Thyroid gland (tissue), 4 donors: ENCODE data around the gene UPK3A. TPM values are rescaled to one million over a fixed set of nuclear protein-coding genes. Genes with fewer than 3 reads are reported as not detected.
A peak's percentile ranks its signal among the peaks of the same experiment; 100 is the strongest.

Experiments
- DNase-seq, 2 donors: peaks; one replicate each; pipeline ENCODE4 v3.0.0-alpha.2; 2019
- H3K27ac ChIP-seq, 3 donors: fragments of 200-600 bp; sonication (generic); 1 replicate in 2 of 3; 2 replicates in 1 of 3; pipeline ENCODE4 v1.5.1; 2016 to 2019; ENCODE audit warnings: mild to moderate bottlenecking in 1 of 3, moderate library complexity in 1 of 3
- H3K27me3 ChIP-seq: fragments of 200-600 bp; sonication (generic); one replicate; pipeline ENCODE4 v1.5.1; 2019
- H3K36me3 ChIP-seq, 2 donors: fragments of 200-600 bp; sonication (generic); one replicate each; pipeline ENCODE4 v1.5.1; 2016 to 2019
- H3K4me1 ChIP-seq, 2 donors: fragments of 200-600 bp; sonication (generic); one replicate each; pipeline ENCODE4 v1.5.1; 2017 to 2019
- H3K4me3 ChIP-seq, 3 donors: fragments of 200-600 bp; sonication (generic); replicated peaks in 1 of 3; 1 replicate in 2 of 3; 2 replicates in 1 of 3; pipeline ENCODE4 v1.5.1; 2016; ENCODE audit warnings: mild to moderate bottlenecking in 1 of 3
- H3K9me3 ChIP-seq: fragments of 200-600 bp; sonication (generic); one replicate; pipeline ENCODE4 v1.5.1; 2017
- CTCF ChIP-seq, 6 experiments: fragments of 200-600 bp in 3 of 6; fragments of 450-650 bp in 3 of 6; sonication (generic) in 3 of 6; IDR thresholded peaks; one replicate each; pipeline ENCODE4 v1.5.1; 2016 to 2019; ENCODE audit warnings: antibody characterized with exemption in 6 of 6, mild to moderate bottlenecking in 2 of 6, inconsistent platforms in 1 of 6, moderate library complexity in 1 of 6
- POLR2A ChIP-seq, 2 donors: fragments of 450-650 bp; IDR thresholded peaks; one replicate each; pipeline ENCODE4 v1.6.1; 2017; ENCODE audit warnings: antibody characterized with exemption in 2 of 2, mild to moderate bottlenecking in 2 of 2, moderate library complexity in 1 of 2
- WGBS, 2 donors: methylation state at CpG; one replicate each; pipeline ENCODE4 v1.1.5; 2017; 5-methylcytosine and 5-hydroxymethylcytosine counted together
- intact Hi-C: fragments of 100-400 bp; cut with DNase I; formaldehyde crosslinking; loops from one replicate; pipeline ENCODE4 v1.15.1; 2023
- total RNA-seq, 4 donors: library from RNA; depleted of rRNA; stranded (reverse); fragments of >200 nt; gene quantifications; one replicate each; pipeline ENCODE4 v1.2.3, GENCODE V29; 2016

The UPK3A gene
- total RNA-seq, 4 donors from 2014 or later = 2.1 to 3.9 (median 2.6) TPM; not detected in 1

- no peaks in the 10 kb centered on the region for H3K9me3 ChIP-seq
- intact Hi-C loops = no loop called here
- no peaks in the 10 kb centered on the region for H3K27me3 ChIP-seq
- peak; percentile 34 to 44 for DNase-seq
- peaks cover 5 to 17% of the 10 kb centered on the region in 2 donors for H3K4me1 ChIP-seq
- 56 to 62% methylated on average over 18 to 19 of the region's 19 CpGs for WGBS, 2 donors
- peak overlapping the region; percentile 66 to 78 (median 69) for H3K27ac ChIP-seq
- no peak overlapping the region for H3K4me3 ChIP-seq
- TF ChIP-seq POLR2A (IDR thresholded peaks at IDR 0.05) (no peak), CTCF (IDR thresholded peaks at IDR 0.05) (peak in 4 of 6 experiments; percentile 14 to 27 (median 20))
- H3K36me3 ChIP-seq = peaks cover 0 to 4% of the 10 kb centered on the region in 2 donors
These were observed 32.9 kb downstream of the UPK3A start for GRCh38 chr22:45317551-45318167.

- intact Hi-C loops = no loop called here
- Histone ChIP-seq H3K27me3 (no peaks in the 10 kb centered on the region), H3K9me3 (no peaks in the 10 kb centered on the region), H3K4me1 (peaks cover 5 to 17% of the 10 kb centered on the region in 2 donors), H3K27ac (peak overlapping the region; percentile 66 to 78 (median 69)), H3K36me3 (peaks cover 3 to 6% of the 10 kb centered on the region in 2 donors), H3K4me3 (no peak overlapping the region)
- peak; percentile 69 to 72 for DNase-seq
- TF ChIP-seq POLR2A (IDR thresholded peaks at IDR 0.05) = no peak
- no peak for TF ChIP-seq CTCF (IDR thresholded peaks at IDR 0.05)
- WGBS, 2 donors = 11 to 18% methylated on average over 8 of the region's 8 CpGs
These were observed 33.4 kb downstream of the UPK3A start for GRCh38 chr22:45318168-45318557.

- no peaks in the 10 kb centered on the region for H3K27me3 ChIP-seq
- no peak for DNase-seq
- TF ChIP-seq CTCF (IDR thresholded peaks at IDR 0.05) (no peak), POLR2A (IDR thresholded peaks at IDR 0.05) (no peak)
- H3K27ac ChIP-seq = peak overlapping the region in 2 of 3 donors; percentile 69 to 78
- WGBS, 2 donors = 74 to 84% methylated on average over 12 of the region's 12 CpGs
- H3K4me1 ChIP-seq = peaks cover 5 to 17% of the 10 kb centered on the region in 2 donors
- intact Hi-C loops = no loop called here
- no peaks in the 10 kb centered on the region for H3K9me3 ChIP-seq
- H3K4me3 ChIP-seq = no peak overlapping the region
- H3K36me3 ChIP-seq = peaks cover 8 to 12% of the 10 kb centered on the region in 2 donors
These were observed 34.0 kb downstream of the UPK3A start for GRCh38 chr22:45318558-45319323.

DNA sequence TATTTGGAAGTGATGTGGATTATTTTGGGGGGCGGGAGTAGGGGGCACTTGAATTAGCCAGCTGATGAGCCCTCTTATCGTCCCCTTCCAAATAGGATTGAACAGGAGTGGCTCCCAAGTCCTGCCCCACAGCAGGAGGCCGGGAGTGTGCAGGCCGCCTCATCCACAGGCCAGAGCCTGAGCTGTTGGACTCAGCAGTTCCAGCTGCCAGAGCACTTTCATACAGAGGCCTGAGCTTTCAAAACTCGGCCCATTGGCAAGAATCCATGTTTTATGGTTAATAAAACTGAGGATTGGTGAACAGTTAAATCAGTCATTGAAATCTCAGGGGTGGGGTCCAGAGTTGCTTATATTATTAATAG, 34.6 kb downstream of the UPK3A start:
- 52 to 69% methylated on average over 5 of the region's 5 CpGs for WGBS, 2 donors
- H3K4me1 ChIP-seq = peaks cover 5 to 17% of the 10 kb centered on the region in 2 donors
- H3K27me3 ChIP-seq = no peaks in the 10 kb centered on the region
- no peaks in the 10 kb centered on the region for H3K9me3 ChIP-seq
- H3K4me3 ChIP-seq = no peak overlapping the region
- DNase-seq = no peak
- intact Hi-C loops = no loop called here
- H3K27ac ChIP-seq = peak overlapping the region in 2 of 3 donors; percentile 69 to 78
- peaks cover 14 to 18% of the 10 kb centered on the region in 2 donors for H3K36me3 ChIP-seq
- TF ChIP-seq POLR2A (IDR thresholded peaks at IDR 0.05) (no peak), CTCF (IDR thresholded peaks at IDR 0.05) (no peak)
